Endothelial cell of umbilical vein (primary cell): ENCODE data around the gene PHPT1.

Experiments used
- CTCF ChIP-seq, 2 donors: IDR thresholded peaks; 1 replicate in 1 of 2; 2 replicates in 1 of 2; pipeline ENCODE4 v1.5.1; 2011; ENCODE audit warnings: low read length in 2 of 2, mild to moderate bottlenecking in 2 of 2, moderate library complexity in 2 of 2, control low read depth in 1 of 2, inconsistent platforms in 1 of 2, low read depth in 1 of 2; ENCODE audit not compliant: insufficient read depth in 1 of 2; ENCODE audit errors: extremely low read depth in 1 of 2
- POLR2A ChIP-seq: IDR thresholded peaks from 2 replicates; pipeline ENCODE4 v1.6.1; 2012; ENCODE audit warnings: low read depth, mild to moderate bottlenecking, control low read depth, low read length

- TF ChIP-seq CTCF (IDR thresholded peaks at IDR 0.05; ENCODE audit: extremely low read depth in 1 of 2, insufficient read depth in 1 of 2, low read depth in 1 of 2, low read length in 2 of 2) (no peak), POLR2A (no peak)
These were observed 45.4 kb upstream of the PHPT1 start for GRCh38 chr9:136803551-136804508.
